ENCODE results near the gene GOLGA6L10.

DNA sequence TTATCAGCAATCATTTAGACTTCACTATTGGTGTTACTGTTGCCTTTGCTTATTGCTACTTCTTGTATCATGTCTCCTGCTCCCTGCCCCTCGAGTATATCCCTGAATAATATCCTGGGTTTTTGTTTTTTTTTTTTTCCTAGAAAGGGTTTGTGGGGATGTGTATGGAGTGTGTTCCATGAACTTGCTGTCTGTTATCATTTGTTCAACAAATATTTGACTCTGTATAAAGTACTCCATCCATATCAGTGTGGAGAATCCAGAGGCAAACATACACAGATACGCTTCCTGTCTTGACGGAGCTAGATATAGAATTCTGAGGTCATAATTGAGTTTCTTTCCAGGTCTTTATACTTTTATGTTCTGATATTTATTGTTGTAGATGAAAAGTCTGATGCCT, 48.5 kb upstream of the GOLGA6L10 start:
- TF ChIP-seq CTCF (conservative IDR thresholded peaks at IDR 0.05; ENCODE audit: low read depth in 2 of 2): no peak
- TF ChIP-seq EZH2phosphoT487 (IDR thresholded peaks at IDR 0.05; ENCODE audit: unreplicated experiment): no peak
- TF ChIP-seq REST (IDR thresholded peaks at IDR 0.05; ENCODE audit: unreplicated experiment): no peak
- no peak for TF ChIP-seq EZH2 (IDR thresholded peaks at IDR 0.05; ENCODE audit: low read depth, unreplicated experiment)
- no peak for TF ChIP-seq ZNF331 (CRISPR knock-in tag; IDR thresholded peaks at IDR 0.05; ENCODE audit: low read depth)
- no peak for TF ChIP-seq POLR2AphosphoS5 (IDR thresholded peaks at IDR 0.05; ENCODE audit: low read depth)
- no peak for TF ChIP-seq ETS1 (IDR thresholded peaks at IDR 0.05)
- no peak for TF ChIP-seq JUNB (IDR thresholded peaks at IDR 0.05; ENCODE audit: unreplicated experiment)
- TF ChIP-seq NANOG (IDR thresholded peaks at IDR 0.05; ENCODE audit: borderline replicate concordance): no peak
- TF ChIP-seq CREB1 (CRISPR knock-in tag; IDR thresholded peaks at IDR 0.05; ENCODE audit: low read depth): no peak
- no peak for TF ChIP-seq ZNF114 (CRISPR knock-in tag; IDR thresholded peaks at IDR 0.05)
- no peak for TF ChIP-seq STAT1 (IDR thresholded peaks at IDR 0.05; ENCODE audit: unreplicated experiment)
- TF ChIP-seq, protein P1, sequence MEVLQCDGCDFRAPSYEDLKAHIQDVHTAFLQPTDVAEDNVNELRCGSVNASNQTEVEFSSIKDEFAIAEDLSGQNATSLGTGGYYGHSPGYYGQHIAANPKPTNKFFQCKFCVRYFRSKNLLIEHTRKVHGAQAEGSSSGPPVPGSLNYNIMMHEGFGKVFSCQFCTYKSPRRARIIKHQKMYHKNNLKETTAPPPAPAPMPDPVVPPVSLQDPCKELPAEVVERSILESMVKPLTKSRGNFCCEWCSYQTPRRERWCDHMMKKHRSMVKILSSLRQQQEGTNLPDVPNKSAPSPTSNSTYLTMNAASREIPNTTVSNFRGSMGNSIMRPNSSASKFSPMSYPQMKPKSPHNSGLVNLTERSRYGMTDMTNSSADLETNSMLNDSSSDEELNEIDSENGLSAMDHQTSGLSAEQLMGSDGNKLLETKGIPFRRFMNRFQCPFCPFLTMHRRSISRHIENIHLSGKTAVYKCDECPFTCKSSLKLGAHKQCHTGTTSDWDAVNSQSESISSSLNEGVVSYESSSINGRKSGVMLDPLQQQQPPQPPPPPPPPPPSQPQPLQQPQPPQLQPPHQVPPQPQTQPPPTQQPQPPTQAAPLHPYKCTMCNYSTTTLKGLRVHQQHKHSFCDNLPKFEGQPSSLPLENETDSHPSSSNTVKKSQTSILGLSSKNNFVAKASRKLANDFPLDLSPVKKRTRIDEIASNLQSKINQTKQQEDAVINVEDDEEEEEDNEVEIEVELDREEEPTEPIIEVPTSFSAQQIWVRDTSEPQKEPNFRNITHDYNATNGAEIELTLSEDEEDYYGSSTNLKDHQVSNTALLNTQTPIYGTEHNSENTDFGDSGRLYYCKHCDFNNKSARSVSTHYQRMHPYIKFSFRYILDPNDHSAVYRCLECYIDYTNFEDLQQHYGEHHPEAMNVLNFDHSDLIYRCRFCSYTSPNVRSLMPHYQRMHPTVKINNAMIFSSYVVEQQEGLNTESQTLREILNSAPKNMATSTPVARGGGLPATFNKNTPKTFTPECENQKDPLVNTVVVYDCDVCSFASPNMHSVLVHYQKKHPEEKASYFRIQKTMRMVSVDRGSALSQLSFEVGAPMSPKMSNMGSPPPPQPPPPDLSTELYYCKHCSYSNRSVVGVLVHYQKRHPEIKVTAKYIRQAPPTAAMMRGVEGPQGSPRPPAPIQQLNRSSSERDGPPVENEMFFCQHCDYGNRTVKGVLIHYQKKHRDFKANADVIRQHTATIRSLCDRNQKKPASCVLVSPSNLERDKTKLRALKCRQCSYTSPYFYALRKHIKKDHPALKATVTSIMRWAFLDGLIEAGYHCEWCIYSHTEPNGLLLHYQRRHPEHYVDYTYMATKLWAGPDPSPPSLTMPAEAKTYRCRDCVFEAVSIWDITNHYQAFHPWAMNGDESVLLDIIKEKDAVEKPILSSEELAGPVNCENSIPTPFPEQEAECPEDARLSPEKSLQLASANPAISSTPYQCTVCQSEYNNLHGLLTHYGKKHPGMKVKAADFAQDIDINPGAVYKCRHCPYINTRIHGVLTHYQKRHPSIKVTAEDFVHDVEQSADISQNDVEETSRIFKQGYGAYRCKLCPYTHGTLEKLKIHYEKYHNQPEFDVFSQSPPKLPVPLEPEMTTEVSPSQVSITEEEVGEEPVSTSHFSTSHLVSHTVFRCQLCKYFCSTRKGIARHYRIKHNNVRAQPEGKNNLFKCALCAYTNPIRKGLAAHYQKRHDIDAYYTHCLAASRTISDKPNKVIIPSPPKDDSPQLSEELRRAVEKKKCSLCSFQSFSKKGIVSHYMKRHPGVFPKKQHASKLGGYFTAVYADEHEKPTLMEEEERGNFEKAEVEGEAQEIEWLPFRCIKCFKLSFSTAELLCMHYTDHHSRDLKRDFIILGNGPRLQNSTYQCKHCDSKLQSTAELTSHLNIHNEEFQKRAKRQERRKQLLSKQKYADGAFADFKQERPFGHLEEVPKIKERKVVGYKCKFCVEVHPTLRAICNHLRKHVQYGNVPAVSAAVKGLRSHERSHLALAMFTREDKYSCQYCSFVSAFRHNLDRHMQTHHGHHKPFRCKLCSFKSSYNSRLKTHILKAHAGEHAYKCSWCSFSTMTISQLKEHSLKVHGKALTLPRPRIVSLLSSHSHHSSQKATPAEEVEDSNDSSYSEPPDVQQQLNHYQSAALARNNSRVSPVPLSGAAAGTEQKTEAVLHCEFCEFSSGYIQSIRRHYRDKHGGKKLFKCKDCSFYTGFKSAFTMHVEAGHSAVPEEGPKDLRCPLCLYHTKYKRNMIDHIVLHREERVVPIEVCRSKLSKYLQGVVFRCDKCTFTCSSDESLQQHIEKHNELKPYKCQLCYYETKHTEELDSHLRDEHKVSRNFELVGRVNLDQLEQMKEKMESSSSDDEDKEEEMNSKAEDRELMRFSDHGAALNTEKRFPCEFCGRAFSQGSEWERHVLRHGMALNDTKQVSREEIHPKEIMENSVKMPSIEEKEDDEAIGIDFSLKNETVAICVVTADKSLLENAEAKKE (CRISPR knock-in tag; IDR thresholded peaks at IDR 0.05): no peak

All from GM23338 (cell line).